ENCODE measurements around the gene TSPAN12.

Gene TSPAN12

GRCh38 chr7:120842121-120842621 lies 15.8 kb downstream of the TSPAN12 start:
- no peak for DNase-seq (ENCODE audit: low read depth, low spot score)

GRCh38 chr7:120841608-120842007 lies 16.3 kb downstream of the TSPAN12 start:
- no peak for DNase-seq (ENCODE audit: low read depth, low spot score)

- DNase-seq (ENCODE audit: low read depth, low spot score): no peak
Observed at GRCh38 chr7:120838281-120838682, 19.7 kb downstream of the TSPAN12 start.

GRCh38 chr7:120837599-120837998 lies 20.3 kb downstream of the TSPAN12 start:
- DNase-seq (ENCODE audit: low read depth, low spot score): no peak

- no peak for DNase-seq (ENCODE audit: low read depth, low spot score)
Observed at GRCh38 chr7:120836556-120837115, 21.3 kb downstream of the TSPAN12 start.

GRCh38 chr7:120834726-120835125 lies 23.2 kb downstream of the TSPAN12 start:
- DNase-seq (ENCODE audit: low read depth, low spot score): no peak

DNA sequence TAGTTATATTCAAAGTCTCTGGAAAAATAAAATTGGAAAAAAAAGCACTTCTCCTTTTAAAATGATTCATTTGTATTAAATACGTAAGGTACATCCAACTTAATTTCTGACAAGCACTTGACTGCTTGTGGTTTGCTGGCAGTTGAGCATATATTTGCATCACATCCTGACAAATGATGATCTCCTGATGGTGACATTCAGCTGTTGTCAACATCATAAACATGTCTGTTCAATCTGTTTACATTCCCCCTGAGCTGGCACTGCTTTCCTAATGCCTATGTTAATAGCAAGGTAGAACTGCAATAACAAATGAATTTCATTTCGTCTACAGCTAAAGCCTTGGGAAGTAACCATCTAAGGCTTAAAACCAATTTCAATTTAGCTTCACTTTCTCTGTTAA lies 24.4 kb downstream of the TSPAN12 start:
- no peak for DNase-seq (ENCODE audit: low read depth, low spot score)

GRCh38 chr7:120832803-120833202 lies 25.1 kb downstream of the TSPAN12 start:
- DNase-seq (ENCODE audit: low read depth, low spot score): no peak

DNA sequence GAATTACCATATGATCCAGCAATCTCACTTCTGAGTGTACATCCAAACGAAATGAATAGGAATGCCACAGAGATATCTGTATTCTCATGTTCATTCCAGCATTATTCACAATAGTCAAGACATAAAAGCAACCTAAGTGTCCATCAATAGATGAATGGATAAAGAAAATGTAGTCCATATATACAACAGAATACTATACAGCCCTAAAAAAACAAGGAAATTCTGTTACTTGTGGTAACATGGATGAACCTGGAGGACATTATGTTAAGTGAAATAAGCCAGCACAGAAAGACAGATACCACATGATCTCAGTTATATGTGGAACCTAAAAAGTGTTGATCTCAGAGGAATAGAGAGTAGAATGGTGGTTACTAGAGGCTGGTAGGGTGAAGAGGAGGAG lies 26.7 kb downstream of the TSPAN12 start:
- no peak for DNase-seq (ENCODE audit: low read depth, low spot score)

GRCh38 chr7:120829487-120829886 lies 28.5 kb downstream of the TSPAN12 start:
- no peak for DNase-seq (ENCODE audit: low read depth, low spot score)

GRCh38 chr7:120828528-120828927 lies 29.4 kb downstream of the TSPAN12 start:
- no peak for DNase-seq (ENCODE audit: low read depth, low spot score)

DNA sequence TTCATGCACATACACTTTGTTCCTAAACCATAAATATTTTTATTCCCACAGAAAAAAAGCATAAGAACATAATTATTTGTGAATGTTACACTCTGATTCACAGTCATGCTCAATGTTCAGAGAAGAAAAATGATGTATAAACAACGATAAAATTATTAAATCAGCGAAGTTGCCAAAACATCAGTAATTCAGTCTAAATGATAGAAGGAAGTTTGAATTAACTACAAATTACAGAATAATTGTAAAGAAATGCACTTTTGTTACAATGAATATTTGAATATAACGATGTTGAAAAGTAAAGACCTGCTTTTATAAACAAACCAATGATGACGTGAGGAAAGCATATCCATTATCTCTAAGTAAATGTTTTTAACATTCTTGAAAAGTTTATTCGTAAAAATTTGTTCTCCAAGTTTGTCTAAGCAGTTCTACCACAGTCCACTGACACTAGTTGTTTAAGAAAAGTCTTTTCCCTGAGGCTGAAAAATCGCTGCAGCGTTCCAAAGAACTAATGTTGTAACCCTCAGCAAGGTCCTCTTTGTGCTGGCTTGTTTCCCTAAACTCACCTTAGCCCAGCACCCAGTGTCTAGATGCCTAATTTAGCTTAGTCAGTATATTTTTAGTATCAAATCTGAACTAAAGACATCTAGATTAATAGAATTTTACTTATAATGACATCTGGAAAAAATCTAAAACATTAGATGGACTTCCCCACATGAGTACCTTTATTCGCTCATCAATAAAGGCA lies 30.4 kb downstream of the TSPAN12 start:
- no peak for DNase-seq (ENCODE audit: low read depth, low spot score)

DNA sequence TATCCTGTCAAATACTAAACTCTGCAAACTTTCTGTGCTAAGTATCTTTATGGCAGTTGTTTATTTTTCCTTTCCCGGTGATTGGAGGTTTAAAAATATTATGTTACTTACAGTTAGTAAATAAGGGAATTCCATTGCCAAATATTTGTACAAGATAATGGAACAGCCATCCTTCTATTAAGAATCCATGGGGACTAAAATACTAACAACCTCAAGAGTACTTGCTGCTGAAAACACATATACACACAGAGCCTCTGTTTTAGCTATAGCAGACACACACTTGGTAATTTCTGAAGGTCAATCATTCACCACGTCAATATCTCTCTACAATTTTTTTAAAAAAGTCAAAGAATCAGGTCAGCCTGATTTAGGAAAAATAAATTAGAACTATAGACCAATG lies 32.4 kb downstream of the TSPAN12 start:
- no peak for DNase-seq (ENCODE audit: low read depth, low spot score)

DNA sequence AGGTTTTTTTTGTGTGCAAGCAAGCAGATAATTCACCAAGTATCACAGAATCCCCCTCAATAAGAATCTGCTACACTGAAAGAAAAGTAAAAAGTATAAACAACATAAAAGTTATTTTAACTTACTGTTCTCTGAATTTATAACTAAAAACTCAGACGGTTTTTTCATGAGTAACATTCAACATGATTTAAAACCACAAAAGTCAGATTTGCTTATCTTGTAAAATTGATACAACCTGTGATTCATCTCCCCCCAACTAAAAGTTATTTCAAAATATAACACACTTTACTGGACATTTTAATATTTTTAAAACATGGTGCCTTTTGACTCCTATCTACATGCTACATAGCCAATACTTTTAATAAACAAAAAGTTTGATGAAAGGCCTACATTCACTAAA lies 32.8 kb downstream of the TSPAN12 start:
- no peak for DNase-seq (ENCODE audit: low read depth, low spot score)

GRCh38 chr7:120819861-120820260 lies 38.1 kb downstream of the TSPAN12 start:
- no peak for DNase-seq (ENCODE audit: low read depth, low spot score)

DNA sequence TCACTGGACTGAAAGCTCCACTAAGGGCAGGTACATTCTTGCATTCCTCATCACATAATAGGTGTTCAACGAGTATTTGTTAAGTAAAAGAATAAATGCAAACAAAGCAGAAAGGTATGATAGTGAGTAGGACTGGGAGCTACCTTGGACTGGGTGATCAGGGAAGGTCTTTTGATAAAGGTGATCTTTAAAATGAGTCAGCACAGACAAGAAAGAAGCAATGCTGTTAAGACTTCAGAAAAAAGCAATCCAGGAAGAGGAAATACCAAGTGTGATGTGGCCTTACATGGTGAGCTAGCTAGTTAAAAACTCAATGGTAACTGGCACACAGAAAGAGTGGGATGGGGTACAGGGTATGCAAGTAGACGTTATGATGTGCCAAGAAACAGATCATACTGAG lies 40.1 kb downstream of the TSPAN12 start:
- DNase-seq (ENCODE audit: low read depth, low spot score): no peak

DNA sequence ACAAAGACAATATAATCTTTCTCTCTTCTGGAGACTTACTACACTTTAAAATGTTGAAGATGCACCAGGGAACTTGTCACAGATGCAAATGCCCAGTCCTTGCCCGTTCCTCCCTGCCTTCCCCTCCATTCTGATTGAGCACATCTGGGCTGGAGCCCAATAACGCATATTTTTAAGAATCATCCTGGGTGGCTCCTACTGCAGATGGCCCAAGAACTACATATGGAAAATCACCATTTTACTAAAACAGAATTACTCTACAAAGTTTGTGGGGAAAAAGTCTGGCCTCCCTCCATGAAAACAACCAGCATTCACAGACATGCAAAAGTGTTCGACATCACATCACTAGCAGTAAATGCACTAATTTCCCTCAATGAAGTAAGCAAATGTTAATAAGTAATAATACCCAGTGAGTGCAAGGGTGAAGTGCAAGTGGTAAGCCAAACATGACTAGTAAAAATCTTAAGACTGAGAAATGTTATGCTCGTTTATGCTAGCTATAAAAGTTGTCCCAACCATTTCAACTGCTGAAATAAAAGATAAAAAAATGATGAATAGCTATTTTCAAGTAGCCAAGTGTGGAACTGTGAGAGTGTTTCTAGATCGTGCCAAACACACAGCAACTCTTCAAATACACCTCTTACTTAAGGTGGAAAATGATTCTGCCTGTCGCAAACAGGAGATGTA lies 43.5 kb downstream of the TSPAN12 start:
- DNase-seq (ENCODE audit: low read depth, low spot score): no peak

DNA sequence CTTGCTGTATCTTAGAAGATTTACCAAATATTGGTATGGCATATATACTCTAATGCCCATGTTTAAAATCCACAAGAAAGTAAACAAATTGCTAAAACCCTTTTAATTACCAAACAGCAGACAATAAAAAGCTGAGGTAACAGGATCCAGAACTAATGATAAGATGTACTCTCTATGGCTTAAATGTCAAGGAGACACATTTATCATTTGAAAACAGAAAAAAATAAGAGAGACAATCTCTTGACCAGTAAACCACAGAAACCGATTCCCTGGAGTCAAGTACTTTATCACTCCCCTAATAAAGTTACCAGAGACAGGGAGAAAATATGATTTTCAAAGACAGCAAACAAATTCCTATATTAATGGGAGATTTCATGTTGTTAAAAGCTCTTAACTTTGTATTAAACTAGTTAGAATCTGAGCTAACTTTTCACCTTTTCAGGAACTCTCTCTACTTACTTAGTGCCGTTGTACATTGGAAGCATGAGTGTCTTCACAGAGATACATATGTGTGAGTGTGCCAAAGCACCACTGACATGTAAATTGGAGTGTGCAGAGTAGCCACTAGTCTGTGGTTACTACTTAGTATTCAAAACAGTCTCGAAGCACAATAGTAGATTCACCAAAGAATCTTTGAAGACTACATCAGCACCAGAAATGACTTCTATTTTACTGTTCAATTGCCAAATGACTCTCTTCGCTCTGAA lies 44.2 kb downstream of the TSPAN12 start:
- DNase-seq (ENCODE audit: low read depth, low spot score): no peak

DNA sequence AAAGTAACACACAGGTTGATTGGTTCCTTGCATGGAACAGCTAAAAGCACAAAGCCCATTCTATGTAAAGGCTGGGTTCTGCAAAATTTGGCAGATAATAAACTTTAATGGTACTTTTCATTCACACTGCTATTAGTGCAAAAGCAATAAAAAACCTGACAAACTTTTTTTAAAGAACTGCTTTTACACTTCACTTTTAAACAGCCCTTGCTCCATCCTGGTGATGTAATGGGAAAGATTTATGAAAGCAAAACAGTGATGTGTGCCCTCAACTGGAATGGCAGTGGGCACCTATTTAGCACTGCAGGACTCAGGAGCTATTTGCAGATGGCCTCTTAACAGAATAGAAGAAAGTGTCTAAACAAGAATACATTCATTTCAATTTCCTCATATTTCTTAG lies 44.9 kb downstream of the TSPAN12 start:
- DNase-seq (ENCODE audit: low read depth, low spot score): no peak

DNA sequence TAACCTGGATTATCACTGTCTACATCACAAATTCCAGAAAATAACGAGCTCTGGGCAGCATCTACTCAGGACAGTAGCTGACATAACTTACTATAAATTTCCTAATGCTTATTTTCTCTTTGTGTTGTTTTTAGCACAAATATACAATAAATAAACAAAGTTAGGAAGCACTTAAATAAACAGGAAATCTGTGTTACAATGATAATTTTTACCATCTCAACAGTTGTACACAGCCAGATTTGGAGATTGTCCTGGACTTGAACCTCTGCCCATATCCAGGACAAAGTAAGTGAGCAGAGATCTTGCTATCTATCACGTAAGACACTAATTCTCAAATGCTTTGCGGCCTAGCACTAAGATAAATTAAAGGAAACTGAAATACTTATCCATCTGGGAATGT lies 48.7 kb downstream of the TSPAN12 start:
- no peak for DNase-seq (ENCODE audit: low read depth, low spot score)

- no peak for DNase-seq (ENCODE audit: low read depth, low spot score)
Observed at GRCh38 chr7:120807390-120807789, 50.6 kb downstream of the TSPAN12 start.

GRCh38 chr7:120806669-120807068 lies 51.3 kb downstream of the TSPAN12 start:
- no peak for DNase-seq (ENCODE audit: low read depth, low spot score)
